ENCODE data around the gene LCMT2.

DNA sequence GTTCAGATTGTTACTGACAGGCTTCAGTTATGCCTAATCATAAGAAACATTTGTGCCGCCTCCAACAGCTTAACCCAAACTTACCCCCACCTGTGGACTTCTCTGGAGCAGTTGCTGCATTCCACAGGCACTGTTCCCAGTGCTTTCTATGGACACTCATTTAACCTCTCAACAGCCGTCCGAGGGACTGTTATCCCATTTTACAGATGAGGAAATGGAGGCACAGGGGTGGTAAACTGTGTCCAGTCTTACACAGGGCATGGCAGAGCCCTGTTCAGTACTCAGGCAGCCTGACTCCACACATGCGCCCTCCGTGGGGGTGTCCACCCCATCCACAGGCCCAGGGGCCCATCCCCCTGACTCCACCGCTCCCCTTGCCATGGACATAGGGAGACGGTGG is 49.4 kb downstream of the LCMT2 start:
- TF ChIP-seq, protein P1, sequence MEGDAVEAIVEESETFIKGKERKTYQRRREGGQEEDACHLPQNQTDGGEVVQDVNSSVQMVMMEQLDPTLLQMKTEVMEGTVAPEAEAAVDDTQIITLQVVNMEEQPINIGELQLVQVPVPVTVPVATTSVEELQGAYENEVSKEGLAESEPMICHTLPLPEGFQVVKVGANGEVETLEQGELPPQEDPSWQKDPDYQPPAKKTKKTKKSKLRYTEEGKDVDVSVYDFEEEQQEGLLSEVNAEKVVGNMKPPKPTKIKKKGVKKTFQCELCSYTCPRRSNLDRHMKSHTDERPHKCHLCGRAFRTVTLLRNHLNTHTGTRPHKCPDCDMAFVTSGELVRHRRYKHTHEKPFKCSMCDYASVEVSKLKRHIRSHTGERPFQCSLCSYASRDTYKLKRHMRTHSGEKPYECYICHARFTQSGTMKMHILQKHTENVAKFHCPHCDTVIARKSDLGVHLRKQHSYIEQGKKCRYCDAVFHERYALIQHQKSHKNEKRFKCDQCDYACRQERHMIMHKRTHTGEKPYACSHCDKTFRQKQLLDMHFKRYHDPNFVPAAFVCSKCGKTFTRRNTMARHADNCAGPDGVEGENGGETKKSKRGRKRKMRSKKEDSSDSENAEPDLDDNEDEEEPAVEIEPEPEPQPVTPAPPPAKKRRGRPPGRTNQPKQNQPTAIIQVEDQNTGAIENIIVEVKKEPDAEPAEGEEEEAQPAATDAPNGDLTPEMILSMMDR (IDR thresholded peaks at IDR 0.05): no peak
- TF ChIP-seq POLR2A (IDR thresholded peaks at IDR 0.05): no peak

Data from transverse colon (tissue), 3 donors.